ENCODE results near the gene VARS2. TPM values are rescaled to one million over a fixed set of nuclear protein-coding genes. Genes with fewer than 3 reads are reported as not detected.

Gene VARS2
- total RNA-seq, 1 donor, result 17.3 TPM

- no peak for TF ChIP-seq CTCF (IDR thresholded peaks at IDR 0.05; ENCODE audit: insufficient read depth, low read depth, low read length)
- DNase-seq (ENCODE audit: low read depth), result no peak
These were observed 24.0 kb upstream of the VARS2 start for GRCh38 chr6:30889921-30890645.

GRCh38 chr6:30890646-30891449, 23.2 kb upstream of the VARS2 start:
- no peak overlapping the region for H3K4me3 ChIP-seq (ENCODE audit: low read depth, low read length)
- no peak for DNase-seq (ENCODE audit: low read depth)
- no peak for TF ChIP-seq CTCF (IDR thresholded peaks at IDR 0.05; ENCODE audit: insufficient read depth, low read depth, low read length)

More at GRCh38 chr6:30889921-30890645, 24.0 kb upstream of the VARS2 start:
- H3K4me3 ChIP-seq (ENCODE audit: low read depth, low read length), result no peak overlapping the region

DNA sequence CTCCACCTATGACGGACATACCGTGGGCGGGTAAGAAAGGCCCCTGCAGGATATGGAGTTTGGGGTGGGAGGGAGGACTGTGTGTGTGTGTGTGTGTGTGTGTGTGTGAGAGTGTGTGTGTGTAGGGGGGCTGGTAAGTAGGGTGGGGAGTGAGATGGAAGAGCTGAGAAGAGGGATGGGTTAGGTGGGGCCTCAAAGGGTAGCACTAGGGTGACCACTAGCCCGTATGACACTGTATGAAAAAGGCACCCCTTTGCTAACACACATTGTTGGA, 22.7 kb upstream of the VARS2 start:
- TF ChIP-seq CTCF (IDR thresholded peaks at IDR 0.05; ENCODE audit: insufficient read depth, low read depth, low read length), result no peak
- no peak overlapping the region for H3K4me3 ChIP-seq (ENCODE audit: low read depth, low read length)
- DNase-seq (ENCODE audit: low read depth), result no peak

DNA sequence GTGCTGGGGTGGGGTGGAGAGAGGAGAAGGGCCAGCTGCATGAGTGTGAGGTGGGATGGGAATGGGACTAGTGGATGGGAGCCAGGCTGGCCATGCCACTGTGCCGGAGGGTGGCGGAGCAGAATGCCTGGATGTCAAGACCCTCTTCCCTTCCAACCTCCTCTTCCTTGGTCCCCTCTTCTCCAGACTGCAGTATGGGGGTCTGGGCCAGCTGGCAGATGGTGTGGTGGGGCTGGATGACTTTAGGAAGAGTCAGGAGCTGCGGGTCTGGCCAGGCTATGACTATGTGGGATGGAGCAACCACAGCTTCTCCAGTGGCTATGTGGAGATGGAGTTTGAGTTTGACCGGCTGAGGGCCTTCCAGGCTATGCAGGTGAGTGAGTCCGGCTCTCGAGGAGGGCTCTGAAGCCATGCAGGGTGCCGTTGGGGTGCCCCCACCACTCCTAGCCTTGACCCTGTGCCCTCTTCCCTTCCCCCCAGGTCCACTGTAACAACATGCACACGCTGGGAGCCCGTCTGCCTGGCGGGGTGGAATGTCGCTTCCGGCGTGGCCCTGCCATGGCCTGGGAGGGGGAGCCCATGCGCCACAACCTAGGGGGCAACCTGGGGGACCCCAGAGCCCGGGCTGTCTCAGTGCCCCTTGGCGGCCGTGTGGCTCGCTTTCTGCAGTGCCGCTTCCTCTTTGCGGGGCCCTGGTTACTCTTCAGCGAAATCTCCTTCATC, 22.1 kb upstream of the VARS2 start:
- no peak for TF ChIP-seq CTCF (IDR thresholded peaks at IDR 0.05; ENCODE audit: insufficient read depth, low read depth, low read length)
- H3K4me3 ChIP-seq (ENCODE audit: low read depth, low read length), result no peak overlapping the region
- DNase-seq (ENCODE audit: low read depth), result no peak

DNA sequence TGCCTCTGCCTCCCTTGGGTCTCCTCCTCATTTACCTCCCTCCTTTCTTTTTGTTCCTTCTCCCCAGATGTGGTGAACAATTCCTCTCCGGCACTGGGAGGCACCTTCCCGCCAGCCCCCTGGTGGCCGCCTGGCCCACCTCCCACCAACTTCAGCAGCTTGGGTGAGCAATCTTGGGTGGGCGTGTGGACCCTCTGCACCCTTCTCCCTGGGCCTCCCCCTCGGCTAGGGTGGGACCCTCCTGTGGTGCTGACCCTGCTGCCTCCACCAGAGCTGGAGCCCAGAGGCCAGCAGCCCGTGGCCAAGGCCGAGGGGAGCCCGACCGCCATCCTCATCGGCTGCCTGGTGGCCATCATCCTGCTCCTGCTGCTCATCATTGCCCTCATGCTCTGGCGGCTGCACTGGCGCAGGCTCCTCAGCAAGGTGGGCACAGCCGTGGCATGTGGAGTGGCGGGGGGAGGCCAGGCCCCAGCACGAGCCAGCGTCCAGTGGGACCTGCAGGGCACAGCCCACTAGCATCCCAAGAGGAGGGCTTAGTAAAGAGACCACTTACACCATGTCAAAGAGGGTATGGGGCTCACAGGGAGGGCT, 20.9 kb upstream of the VARS2 start:
- TF ChIP-seq CTCF (IDR thresholded peaks at IDR 0.05; ENCODE audit: insufficient read depth, low read depth, low read length), result peak; percentile 8
- no peak for DNase-seq (ENCODE audit: low read depth)

DNA sequence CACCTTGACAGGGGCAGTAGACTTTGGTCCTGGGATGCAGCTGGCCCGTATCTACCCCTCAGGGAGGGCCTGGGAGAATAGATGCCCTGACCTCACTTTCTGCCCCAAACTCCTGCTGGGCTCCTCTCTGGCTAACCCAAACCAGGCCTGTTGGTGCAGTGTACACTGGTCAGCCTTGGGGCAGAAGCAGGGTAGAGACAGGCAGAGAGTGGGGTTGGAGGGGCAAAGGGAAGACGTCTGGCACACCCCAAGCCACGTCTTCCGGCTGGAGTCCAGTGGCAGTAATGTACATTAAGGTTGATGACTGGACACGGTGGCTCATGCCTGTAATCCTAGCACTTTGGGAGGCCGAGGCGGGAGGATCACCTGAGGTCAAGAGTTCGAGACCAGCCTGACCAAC, 20.4 kb upstream of the VARS2 start:
- no peak overlapping the region for H3K4me3 ChIP-seq (ENCODE audit: low read depth, low read length)
- no peak for DNase-seq (ENCODE audit: low read depth)
- TF ChIP-seq CTCF (IDR thresholded peaks at IDR 0.05; ENCODE audit: insufficient read depth, low read depth, low read length), result no peak

More for the DNA sequence above, 20.9 kb upstream of the VARS2 start:
- no peak overlapping the region for H3K4me3 ChIP-seq (ENCODE audit: low read depth, low read length)

Data from fibroblast of villous mesenchyme (primary cell).